Measurements from ENCODE around the gene DBN1. TPM values are rescaled to one million over a fixed set of nuclear protein-coding genes. Genes with fewer than 3 reads are reported as not detected.

Gene DBN1
- total RNA-seq, 4 donors from 2014 or later, result 14.2 to 77.6 (median 23.1) TPM

DNA sequence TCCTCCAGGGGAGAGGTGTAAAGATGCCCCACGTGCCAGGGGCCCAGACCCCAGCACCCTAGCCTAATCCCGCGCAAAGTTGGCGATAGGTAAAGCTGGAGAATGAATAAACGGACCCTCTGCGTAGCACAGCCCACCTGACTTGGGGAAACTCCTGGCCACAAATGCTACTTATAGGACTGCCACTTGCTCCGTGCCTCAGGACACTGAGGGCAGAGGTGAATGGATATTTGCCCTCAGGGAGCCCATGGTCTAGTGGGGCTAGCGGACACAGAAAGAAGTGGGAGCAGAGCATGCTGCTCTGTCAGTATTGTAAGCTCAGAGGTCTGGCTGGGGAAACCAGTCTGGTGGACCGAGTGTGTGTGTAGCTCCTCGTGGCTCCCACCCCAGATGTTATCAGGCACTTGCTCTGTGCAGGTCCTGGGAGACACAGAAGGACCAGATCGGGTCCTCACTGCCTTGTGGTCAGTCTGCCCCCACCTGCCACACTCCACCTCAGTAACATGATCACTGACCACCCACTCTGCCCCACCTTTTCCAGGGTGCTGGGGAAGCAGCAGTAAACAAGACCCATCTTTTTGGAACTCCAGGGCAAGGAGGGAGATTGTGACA is 46.1 kb downstream of the DBN1 start:
- peaks cover 0 to 50% (median 39%) of the 10 kb centered on the region in 4 donors for H3K4me1 ChIP-seq

DNA sequence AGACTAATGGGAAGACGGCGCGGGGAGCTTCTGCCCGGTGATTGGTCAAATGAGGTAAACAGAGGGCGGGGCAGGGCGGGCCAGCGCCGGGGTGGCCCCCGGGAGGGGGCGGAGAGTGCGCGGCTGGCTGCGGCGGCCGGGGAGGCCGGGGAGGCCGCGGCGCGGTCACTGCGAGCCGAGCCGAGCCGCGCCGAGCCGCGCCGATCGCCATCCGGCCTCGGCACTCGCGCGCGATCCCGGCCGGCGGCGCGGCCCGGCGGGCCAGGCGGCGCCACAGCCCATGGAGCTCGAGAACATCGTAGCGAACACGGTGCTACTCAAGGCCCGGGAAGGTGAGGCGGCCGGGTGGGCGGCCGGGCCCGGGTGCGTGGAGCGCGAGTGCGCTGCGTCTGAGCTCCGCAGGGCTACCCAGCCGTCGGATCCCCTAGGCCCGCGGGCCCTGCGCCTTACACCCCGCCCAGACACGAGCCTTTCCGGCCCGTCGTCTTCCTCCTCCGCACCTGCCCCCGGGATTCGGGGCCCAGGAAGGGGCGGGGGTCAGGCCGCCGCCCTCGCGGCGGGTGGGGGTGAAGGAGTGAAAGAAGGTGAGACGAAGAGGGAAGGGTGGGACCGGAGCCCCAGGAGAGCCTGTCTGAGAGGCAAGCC is 46.7 kb downstream of the DBN1 start, which contains the start of gene GRK6:
GRK6 (plus strand) TSS at position 111 of the 645 bp plus-strand sequence; CDS start at position 281, 170 bp downstream.
- Histone ChIP-seq H3K4me3 (peak within 1 kb of the TSS; percentile 74 to 93 (median 90)), H3K9me3 (no peaks in the 10 kb centered on the region), H3K36me3 (peaks cover 0 to 15% (median 0%) of the 10 kb centered on the region in 3 donors), H3K27me3 (no peaks in the 10 kb centered on the region), H3K4me1 (peaks cover 0 to 44% (median 36%) of the 10 kb centered on the region in 4 donors), H3K27ac (peak within 1 kb of the TSS; percentile 92 to 98 (median 94))
- peak; percentile 75 to 87 (median 76) for DNase-seq
- TF ChIP-seq, protein P1, sequence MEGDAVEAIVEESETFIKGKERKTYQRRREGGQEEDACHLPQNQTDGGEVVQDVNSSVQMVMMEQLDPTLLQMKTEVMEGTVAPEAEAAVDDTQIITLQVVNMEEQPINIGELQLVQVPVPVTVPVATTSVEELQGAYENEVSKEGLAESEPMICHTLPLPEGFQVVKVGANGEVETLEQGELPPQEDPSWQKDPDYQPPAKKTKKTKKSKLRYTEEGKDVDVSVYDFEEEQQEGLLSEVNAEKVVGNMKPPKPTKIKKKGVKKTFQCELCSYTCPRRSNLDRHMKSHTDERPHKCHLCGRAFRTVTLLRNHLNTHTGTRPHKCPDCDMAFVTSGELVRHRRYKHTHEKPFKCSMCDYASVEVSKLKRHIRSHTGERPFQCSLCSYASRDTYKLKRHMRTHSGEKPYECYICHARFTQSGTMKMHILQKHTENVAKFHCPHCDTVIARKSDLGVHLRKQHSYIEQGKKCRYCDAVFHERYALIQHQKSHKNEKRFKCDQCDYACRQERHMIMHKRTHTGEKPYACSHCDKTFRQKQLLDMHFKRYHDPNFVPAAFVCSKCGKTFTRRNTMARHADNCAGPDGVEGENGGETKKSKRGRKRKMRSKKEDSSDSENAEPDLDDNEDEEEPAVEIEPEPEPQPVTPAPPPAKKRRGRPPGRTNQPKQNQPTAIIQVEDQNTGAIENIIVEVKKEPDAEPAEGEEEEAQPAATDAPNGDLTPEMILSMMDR (IDR thresholded peaks at IDR 0.05), result peak in 1 of 6 experiments; percentile 4
- peak in 1 of 2 donors; percentile 89 for TF ChIP-seq POLR2A (IDR thresholded peaks at IDR 0.05)

More for the DNA sequence above, 46.1 kb downstream of the DBN1 start:
- H3K4me3 ChIP-seq, result peak overlapping the region; percentile 74 to 93 (median 90)
- no peaks in the 10 kb centered on the region for H3K27me3 ChIP-seq
- peaks cover 0 to 21% (median 0%) of the 10 kb centered on the region in 3 donors for H3K36me3 ChIP-seq
- TF ChIP-seq POLR2A (IDR thresholded peaks at IDR 0.05), result no peak
- TF ChIP-seq, protein P1 (IDR thresholded peaks at IDR 0.05), result no peak
- DNase-seq, result peak in 1 of 3 donors; percentile 56
- no peaks in the 10 kb centered on the region for H3K9me3 ChIP-seq
- H3K27ac ChIP-seq, result peak overlapping the region; percentile 92 to 98 (median 94)

DNA sequence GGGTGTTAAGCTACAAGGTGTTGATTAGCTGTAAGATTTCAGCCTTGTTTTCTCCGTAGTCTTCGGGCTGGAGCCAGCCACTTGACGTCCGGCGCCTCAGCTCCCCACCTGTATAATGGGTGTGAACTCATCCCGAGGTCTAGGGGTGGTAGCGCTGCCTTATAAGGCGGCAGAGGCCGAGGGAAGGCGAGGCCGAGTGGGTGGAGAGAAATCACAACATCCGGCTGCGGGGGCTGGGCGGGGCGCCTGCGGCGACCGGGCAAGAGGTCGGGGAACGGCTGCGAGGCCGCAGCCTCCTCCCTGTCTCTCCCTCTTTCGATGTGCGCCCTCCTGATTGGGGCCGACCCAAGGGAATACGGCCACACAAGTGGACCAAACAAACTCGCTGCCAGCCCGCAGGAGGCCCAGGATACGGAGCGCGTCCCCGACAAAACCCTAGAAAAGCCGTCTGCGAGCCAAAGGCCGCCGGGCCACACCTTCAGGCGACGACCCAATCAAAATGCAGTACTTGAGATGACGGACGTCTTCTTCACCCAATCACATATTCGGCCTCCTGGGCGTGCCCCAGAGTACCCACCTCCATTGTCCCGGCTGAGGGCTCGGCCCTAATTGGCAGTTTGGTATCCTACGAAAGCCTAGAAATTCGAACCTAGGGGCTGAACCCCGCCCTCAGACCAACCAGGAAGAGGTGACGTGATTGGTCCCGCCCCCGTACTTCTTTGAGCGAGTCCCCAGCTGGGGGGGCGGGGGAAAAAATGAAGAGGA is 47.5 kb downstream of the DBN1 start:
- H3K27me3 ChIP-seq, result no peaks in the 10 kb centered on the region
- no peaks in the 10 kb centered on the region for H3K9me3 ChIP-seq
- peak overlapping the region; percentile 53 to 74 (median 57) for H3K4me3 ChIP-seq
- peaks cover 0 to 38% (median 31%) of the 10 kb centered on the region in 4 donors for H3K4me1 ChIP-seq
- peaks cover 0 to 10% (median 0%) of the 10 kb centered on the region in 3 donors for H3K36me3 ChIP-seq
- TF ChIP-seq, protein P1 (IDR thresholded peaks at IDR 0.05), result no peak
- peak; percentile 95 to 96 for TF ChIP-seq POLR2A (IDR thresholded peaks at IDR 0.05)
- H3K27ac ChIP-seq, result peak overlapping the region; percentile 92 to 95 (median 94)
- peak; percentile 99 to 100 (median 100) for DNase-seq

DNA sequence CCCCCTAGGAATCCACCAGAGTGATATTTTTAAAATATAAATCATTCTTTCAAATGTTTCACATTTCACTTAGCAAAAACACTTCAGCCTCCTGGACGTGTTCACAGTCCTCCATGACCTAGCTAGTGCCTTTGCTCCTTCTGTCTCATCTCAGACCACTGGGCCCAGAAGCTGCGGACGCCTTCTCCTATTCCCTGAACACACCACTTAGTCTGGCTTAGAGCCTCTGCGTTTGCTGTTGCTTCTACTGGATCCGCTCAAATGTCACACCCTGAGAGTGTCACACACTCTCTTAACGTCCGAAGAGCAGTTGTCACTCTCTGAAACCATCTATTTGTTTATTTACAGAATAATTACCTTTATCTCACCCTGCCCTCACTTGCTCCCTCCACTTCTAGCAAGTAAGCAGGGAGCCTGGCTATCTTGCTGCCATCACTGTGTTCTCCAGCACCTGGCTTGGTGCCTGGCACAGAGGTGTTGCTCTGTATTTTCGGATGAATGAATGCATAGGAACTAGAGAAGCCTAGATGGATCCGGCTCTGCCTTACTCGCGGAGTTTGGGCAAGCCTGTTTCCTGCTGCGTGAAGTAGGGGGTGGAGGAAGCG is 48.1 kb downstream of the DBN1 start:
- Histone ChIP-seq H3K27me3 (no peaks in the 10 kb centered on the region), H3K27ac (peak overlapping the region; percentile 92 to 95 (median 94)), H3K36me3 (peaks cover 0 to 3% (median 0%) of the 10 kb centered on the region in 3 donors), H3K9me3 (no peaks in the 10 kb centered on the region), H3K4me1 (peaks cover 0 to 32% (median 24%) of the 10 kb centered on the region in 4 donors), H3K4me3 (peak overlapping the region; percentile 53 to 74 (median 57))
- DNase-seq, result no peak
- TF ChIP-seq, protein P1 (IDR thresholded peaks at IDR 0.05), result no peak
- no peak for TF ChIP-seq POLR2A (IDR thresholded peaks at IDR 0.05)

DNA sequence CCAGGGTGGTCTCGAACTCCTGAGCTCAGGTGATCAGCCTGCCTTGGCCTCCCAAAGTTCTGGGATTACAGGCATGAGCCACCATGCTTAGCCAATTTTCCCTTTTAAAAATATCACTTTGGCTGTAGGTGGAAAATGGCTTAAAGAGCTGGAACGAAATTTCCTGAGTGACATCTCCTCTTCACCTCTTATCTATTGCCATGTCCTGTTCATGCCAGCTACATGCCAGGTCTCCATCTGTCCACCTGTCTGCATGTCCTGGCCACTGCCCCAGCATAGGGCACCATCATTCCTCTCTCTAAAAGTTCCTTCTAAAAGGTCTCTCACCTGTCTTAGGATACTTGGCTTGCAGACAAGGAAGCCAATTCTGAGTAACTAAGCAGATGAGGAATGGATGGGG is 49.8 kb downstream of the DBN1 start:
- H3K27me3 ChIP-seq, result no peaks in the 10 kb centered on the region
- no peak overlapping the region for H3K27ac ChIP-seq
- H3K4me1 ChIP-seq, result peaks cover 0 to 24% (median 12%) of the 10 kb centered on the region in 4 donors
- no peak overlapping the region for H3K4me3 ChIP-seq
- TF ChIP-seq, protein P1 (IDR thresholded peaks at IDR 0.05), result no peak
- no peak for TF ChIP-seq POLR2A (IDR thresholded peaks at IDR 0.05)
- H3K9me3 ChIP-seq, result no peaks in the 10 kb centered on the region
- no peak for DNase-seq
- no peaks in the 10 kb centered on the region for H3K36me3 ChIP-seq
